Activated T-helper 1 cell treated with anti-CD3 and anti-CD28 coated beads, Interleukin-12 subunit alpha, Interleukin-12 subunit beta, Interleukin-2, Interleukin-4 antibody, amounts not matched to agents 30 ng/mL and 10 ng/mL and 1 ng/mL, durations not matched to agents 14 hours and 24 hours and 36 hours (primary cell): Measurements from ENCODE around the gene PDE4D. TPM values are rescaled to one million over a fixed set of nuclear protein-coding genes. Genes with fewer than 3 reads are reported as not detected.

Experiments used
- DNase-seq: peaks from one replicate; pipeline ENCODE4 v3.0.0; 2021; ENCODE audit warnings: low spot score
- H3K27ac Mint-ChIP-seq: one replicate; pipeline ENCODE4 v1.8.0; 2021; ENCODE audit warnings: mild to moderate bottlenecking, mixed read lengths
- H3K27me3 Mint-ChIP-seq: one replicate; pipeline ENCODE4 v1.8.0; 2022; ENCODE audit warnings: mild to moderate bottlenecking, moderate library complexity, mixed read lengths; ENCODE audit not compliant: insufficient read depth
- H3K36me3 Mint-ChIP-seq: one replicate; pipeline ENCODE4 v1.8.0; 2021; ENCODE audit warnings: low read depth, mixed read lengths
- H3K4me1 Mint-ChIP-seq: one replicate; pipeline ENCODE4 v1.8.0; 2021; ENCODE audit warnings: low read depth, mixed read lengths
- H3K4me3 Mint-ChIP-seq: one replicate; pipeline ENCODE4 v1.8.0; 2021; ENCODE audit warnings: mild to moderate bottlenecking, moderate library complexity, mixed read lengths
- H3K9me3 Mint-ChIP-seq: one replicate; pipeline ENCODE4 v1.8.0; 2021; ENCODE audit warnings: mixed read lengths
- intact Hi-C: fragments of 100-400 bp; cut with micrococcal nuclease; formaldehyde crosslinking; loops from one replicate; pipeline ENCODE4 v1.15.1; 2024
- total RNA-seq: library from RNA; stranded (reverse); gene quantifications from 2 replicates; pipeline ENCODE4 v1.2.3, GENCODE V29; 2022

Gene PDE4D
- total RNA-seq, 1 donor from 2014 or later, result 50.6 TPM

GRCh38 chr5:58927181-58927580 is 966.3 kb downstream of the PDE4D start:
- Mint-ChIP-seq H3K4me1 (peaks cover 27% of the 10 kb centered on the region), H3K9me3 (no peaks in the 10 kb centered on the region), H3K36me3 (no peaks in the 10 kb centered on the region), H3K27me3 (peaks cover 3% of the 10 kb centered on the region), H3K4me3 (no peak overlapping the region), H3K27ac (no peak overlapping the region)
- intact Hi-C loops, result no loop called here
- no peak for DNase-seq

DNA sequence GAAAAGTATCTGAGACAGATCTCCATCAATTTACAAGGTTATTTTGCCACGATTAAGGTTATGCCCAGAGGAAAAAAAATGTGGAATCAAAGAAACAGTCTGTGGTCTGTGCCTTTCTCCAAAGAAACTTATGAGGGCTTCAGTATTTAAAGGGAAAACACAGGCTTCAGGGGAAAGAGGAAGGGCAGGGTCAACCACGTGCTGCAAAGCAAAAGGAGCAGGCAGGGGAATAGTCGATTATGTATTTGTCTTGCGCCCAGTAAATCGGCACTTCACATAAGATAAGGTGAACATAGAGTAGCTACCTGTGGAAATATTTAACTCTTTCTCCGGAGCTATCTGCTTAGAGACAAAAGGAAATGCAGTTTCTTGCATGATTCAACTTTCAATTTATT is 967.0 kb downstream of the PDE4D start:
- H3K9me3 Mint-ChIP-seq, result no peaks in the 10 kb centered on the region
- H3K27me3 Mint-ChIP-seq, result peaks cover 3% of the 10 kb centered on the region
- no peak overlapping the region for H3K4me3 Mint-ChIP-seq
- no peaks in the 10 kb centered on the region for H3K36me3 Mint-ChIP-seq
- H3K27ac Mint-ChIP-seq, result no peak overlapping the region
- H3K4me1 Mint-ChIP-seq, result peaks cover 27% of the 10 kb centered on the region
- no peak for DNase-seq
- intact Hi-C loops, result no loop called here

DNA sequence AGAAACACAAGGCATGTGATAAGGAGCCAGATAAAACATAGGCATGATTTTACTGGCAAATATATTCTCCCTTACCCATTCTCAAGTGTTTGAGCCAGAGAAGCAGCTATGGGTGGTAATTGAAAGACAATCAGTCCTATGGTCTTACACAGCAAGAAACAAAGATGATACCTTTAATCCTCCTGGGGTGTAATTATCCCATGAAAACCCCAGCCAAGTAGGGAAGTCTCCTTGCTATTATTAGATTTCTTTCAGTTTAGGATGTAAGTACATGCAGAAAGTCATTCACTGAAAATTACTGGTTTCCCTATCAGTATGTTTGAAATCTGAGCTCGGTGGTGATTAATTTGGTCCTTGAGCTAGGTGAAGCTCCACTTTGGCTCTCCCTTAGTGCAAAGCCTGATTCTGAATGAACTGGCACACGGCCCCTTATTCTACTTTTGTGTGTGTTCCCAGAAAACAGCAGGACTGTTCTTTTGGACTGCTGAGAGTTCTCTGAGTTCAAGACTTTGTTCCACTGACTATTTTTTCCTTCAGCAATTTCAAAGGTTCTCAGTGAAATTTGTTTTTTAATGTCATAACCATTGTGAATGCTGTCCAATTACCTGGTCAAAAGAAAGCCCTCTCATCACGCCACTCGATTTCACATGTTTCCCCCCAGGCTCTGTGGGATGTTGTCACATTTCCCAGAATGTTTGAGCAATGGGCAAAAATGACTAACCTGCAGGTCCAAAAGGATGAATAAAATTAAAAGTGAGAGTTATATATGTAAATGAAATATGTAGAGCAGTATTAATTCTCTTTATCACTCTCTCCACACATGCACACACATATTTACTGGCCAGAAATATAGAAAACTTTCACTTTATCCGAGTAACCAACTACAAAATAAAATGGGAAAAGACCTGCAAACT is 967.6 kb downstream of the PDE4D start:
- no peak overlapping the region for H3K4me3 Mint-ChIP-seq
- H3K27me3 Mint-ChIP-seq, result peaks cover 3% of the 10 kb centered on the region
- H3K27ac Mint-ChIP-seq, result no peak overlapping the region
- no peaks in the 10 kb centered on the region for H3K36me3 Mint-ChIP-seq
- intact Hi-C loops, result no loop called here
- DNase-seq, result no peak
- no peaks in the 10 kb centered on the region for H3K9me3 Mint-ChIP-seq
- H3K4me1 Mint-ChIP-seq, result peaks cover 31% of the 10 kb centered on the region

- Mint-ChIP-seq H3K4me1 (peaks cover 35% of the 10 kb centered on the region), H3K27me3 (peaks cover 3% of the 10 kb centered on the region), H3K9me3 (no peaks in the 10 kb centered on the region), H3K27ac (no peak overlapping the region), H3K36me3 (no peaks in the 10 kb centered on the region), H3K4me3 (no peak overlapping the region)
- DNase-seq, result no peak
- intact Hi-C loops, result no loop called here
Measured at GRCh38 chr5:58924306-58924705, 969.2 kb downstream of the PDE4D start.

DNA sequence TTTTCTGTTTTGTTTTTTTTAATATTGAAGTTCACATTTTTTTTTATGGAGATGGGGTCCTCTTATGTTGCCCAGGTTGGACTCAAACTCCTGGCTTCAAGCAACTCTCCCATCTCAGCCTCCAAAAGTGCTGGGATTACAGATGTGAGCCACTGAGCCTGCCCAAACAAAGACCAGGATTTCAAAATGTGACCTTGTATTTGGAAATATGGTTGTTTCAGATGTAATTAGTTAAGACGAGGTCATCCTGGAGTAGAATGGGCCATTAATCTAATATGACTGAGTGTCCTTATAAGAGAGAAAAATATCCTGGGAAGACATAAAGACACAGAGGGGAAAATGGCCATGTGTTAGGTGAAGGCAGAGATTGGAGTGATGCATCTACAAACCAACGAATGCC is 970.2 kb downstream of the PDE4D start:
- Mint-ChIP-seq H3K9me3 (no peaks in the 10 kb centered on the region), H3K4me1 (peaks cover 35% of the 10 kb centered on the region), H3K27ac (no peak overlapping the region), H3K36me3 (no peaks in the 10 kb centered on the region), H3K27me3 (peaks cover 3% of the 10 kb centered on the region), H3K4me3 (no peak overlapping the region)
- no peak for DNase-seq
- intact Hi-C loops, result no loop called here

- no peak overlapping the region for H3K4me3 Mint-ChIP-seq
- intact Hi-C loops, result no loop called here
- no peaks in the 10 kb centered on the region for H3K36me3 Mint-ChIP-seq
- no peak for DNase-seq
- no peak overlapping the region for H3K27ac Mint-ChIP-seq
- H3K9me3 Mint-ChIP-seq, result no peaks in the 10 kb centered on the region
- peaks cover 37% of the 10 kb centered on the region for H3K4me1 Mint-ChIP-seq
- peaks cover 3% of the 10 kb centered on the region for H3K27me3 Mint-ChIP-seq
Measured at GRCh38 chr5:58922461-58923171, 970.9 kb downstream of the PDE4D start.

- Mint-ChIP-seq H3K27ac (no peak overlapping the region), H3K4me3 (no peak overlapping the region), H3K36me3 (no peaks in the 10 kb centered on the region), H3K9me3 (no peaks in the 10 kb centered on the region), H3K4me1 (peaks cover 22% of the 10 kb centered on the region), H3K27me3 (peaks cover 8% of the 10 kb centered on the region)
- intact Hi-C loops, result no loop called here
- no peak for DNase-seq
Measured at GRCh38 chr5:58921159-58921558, 972.4 kb downstream of the PDE4D start.

GRCh38 chr5:58919833-58920232 is 973.7 kb downstream of the PDE4D start:
- Mint-ChIP-seq H3K36me3 (no peaks in the 10 kb centered on the region), H3K4me3 (no peak overlapping the region)
- intact Hi-C loops, result no loop called here

More at GRCh38 chr5:58919833-58920232, 973.7 kb downstream of the PDE4D start:
- H3K9me3 Mint-ChIP-seq, result no peaks in the 10 kb centered on the region
- peaks cover 8% of the 10 kb centered on the region for H3K27me3 Mint-ChIP-seq
- no peak for DNase-seq
- H3K4me1 Mint-ChIP-seq, result peaks cover 13% of the 10 kb centered on the region
- H3K27ac Mint-ChIP-seq, result no peak overlapping the region
